ENCODE data around the gene WDR27. TPM values are rescaled to one million over a fixed set of nuclear protein-coding genes. Genes with fewer than 3 reads are reported as not detected.

Gene WDR27
- total and polyA plus RNA-seq, 7 donors: 1.2 to 46.0 (median 20.0) TPM

DNA sequence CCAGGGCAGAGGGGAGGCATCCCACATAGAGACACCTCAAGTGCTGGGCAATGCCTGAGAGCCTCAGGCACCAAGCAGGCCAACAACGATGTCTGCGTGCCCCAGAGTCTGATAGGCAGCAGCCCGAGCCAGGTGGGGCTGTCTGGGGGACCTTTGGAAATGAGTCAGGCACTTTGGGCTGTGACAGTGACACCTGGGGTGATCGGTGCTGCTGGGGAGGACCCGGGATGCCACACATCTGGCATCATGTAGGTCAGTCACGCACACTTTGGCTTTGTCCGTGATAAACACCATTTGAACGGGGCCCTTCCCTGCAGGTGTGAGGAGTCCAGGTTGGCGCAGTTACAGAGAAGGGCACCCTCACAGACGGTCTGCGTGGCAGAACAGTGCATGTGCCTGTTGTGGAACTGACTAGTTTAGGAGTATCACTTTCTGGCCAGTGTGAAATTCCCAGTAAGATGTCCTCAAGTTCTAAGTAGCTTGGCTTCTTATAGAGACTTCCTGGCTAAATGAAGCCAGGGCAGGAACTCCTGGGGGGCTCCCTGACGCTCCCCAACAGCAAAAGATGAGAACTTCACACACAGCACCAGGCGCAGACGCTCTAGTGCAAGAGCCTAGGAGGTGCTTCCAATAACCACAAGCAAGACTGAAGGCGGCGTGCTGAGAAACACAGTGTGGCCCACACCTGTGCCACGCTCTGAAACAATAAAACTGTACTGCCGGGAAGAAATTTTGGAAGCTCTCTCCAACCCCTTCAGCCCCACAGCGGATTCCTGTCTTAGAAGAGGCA is 134.7 kb downstream of the WDR27 start:
- WGBS, 2 donors: 90 to 95% methylated on average over 19 of the region's 19 CpGs
- no peaks in the 10 kb centered on the region for H3K4me1 ChIP-seq
- H3K27ac ChIP-seq: no peak overlapping the region
- intact Hi-C loops (cut with DNase I): no loop called here
- no peak overlapping the region for H3K4me3 ChIP-seq
- no peak for TF ChIP-seq POLR2A (IDR thresholded peaks at IDR 0.05)
- TF ChIP-seq POLR2AphosphoS5 (IDR thresholded peaks at IDR 0.05): no peak
- TF ChIP-seq EP300 (IDR thresholded peaks at IDR 0.05): no peak
- TF ChIP-seq, protein P1, sequence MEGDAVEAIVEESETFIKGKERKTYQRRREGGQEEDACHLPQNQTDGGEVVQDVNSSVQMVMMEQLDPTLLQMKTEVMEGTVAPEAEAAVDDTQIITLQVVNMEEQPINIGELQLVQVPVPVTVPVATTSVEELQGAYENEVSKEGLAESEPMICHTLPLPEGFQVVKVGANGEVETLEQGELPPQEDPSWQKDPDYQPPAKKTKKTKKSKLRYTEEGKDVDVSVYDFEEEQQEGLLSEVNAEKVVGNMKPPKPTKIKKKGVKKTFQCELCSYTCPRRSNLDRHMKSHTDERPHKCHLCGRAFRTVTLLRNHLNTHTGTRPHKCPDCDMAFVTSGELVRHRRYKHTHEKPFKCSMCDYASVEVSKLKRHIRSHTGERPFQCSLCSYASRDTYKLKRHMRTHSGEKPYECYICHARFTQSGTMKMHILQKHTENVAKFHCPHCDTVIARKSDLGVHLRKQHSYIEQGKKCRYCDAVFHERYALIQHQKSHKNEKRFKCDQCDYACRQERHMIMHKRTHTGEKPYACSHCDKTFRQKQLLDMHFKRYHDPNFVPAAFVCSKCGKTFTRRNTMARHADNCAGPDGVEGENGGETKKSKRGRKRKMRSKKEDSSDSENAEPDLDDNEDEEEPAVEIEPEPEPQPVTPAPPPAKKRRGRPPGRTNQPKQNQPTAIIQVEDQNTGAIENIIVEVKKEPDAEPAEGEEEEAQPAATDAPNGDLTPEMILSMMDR (IDR thresholded peaks at IDR 0.05): no peak
- no peaks in the 10 kb centered on the region for H3K9me3 ChIP-seq
- no peaks in the 10 kb centered on the region for H3K27me3 ChIP-seq
- no peaks in the 10 kb centered on the region for H3K36me3 ChIP-seq
- DNase-seq: no peak

DNA sequence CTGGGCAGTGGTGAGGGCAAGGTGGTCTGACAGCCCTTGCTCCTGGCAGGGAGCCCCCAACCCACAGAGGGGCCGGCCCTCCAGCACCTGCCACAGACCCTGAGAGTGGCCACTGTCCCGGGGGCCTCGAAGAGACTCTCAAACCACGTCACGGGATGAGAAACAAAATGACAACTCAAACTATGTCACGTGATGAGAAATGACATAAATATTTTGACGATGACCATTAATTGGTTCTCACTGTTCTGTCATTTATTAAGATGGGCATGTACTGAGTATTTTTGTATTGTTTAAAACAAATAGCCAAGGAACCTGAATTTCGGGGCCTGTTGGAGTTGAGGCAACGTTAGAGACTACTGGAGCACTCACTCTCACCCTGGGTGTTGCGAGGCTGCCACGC is 135.5 kb downstream of the WDR27 start:
- H3K27me3 ChIP-seq: no peaks in the 10 kb centered on the region
- no peak for DNase-seq
- no peaks in the 10 kb centered on the region for H3K36me3 ChIP-seq
- WGBS, 2 donors: 79 to 84% methylated on average over 11 of the region's 11 CpGs
- H3K27ac ChIP-seq: no peak overlapping the region
- TF ChIP-seq POLR2AphosphoS5 (IDR thresholded peaks at IDR 0.05): no peak
- TF ChIP-seq, protein P1 (IDR thresholded peaks at IDR 0.05): no peak
- no peak for TF ChIP-seq POLR2A (IDR thresholded peaks at IDR 0.05)
- intact Hi-C loops (cut with DNase I): no loop called here
- H3K4me1 ChIP-seq: no peaks in the 10 kb centered on the region
- no peak overlapping the region for H3K4me3 ChIP-seq
- H3K9me3 ChIP-seq: no peaks in the 10 kb centered on the region

- H3K9me3 ChIP-seq: no peaks in the 10 kb centered on the region
- TF ChIP-seq EP300 (IDR thresholded peaks at IDR 0.05): no peak
Measured at GRCh38 chr6:169564453-169565240, 137.2 kb downstream of the WDR27 start.

GRCh38 chr6:169561665-169562064 is 140.2 kb downstream of the WDR27 start:
- Histone ChIP-seq H3K4me3 (no peak overlapping the region), H3K27ac (no peak overlapping the region), H3K4me1 (peaks cover 0 to 22% (median 12%) of the 10 kb centered on the region in 4 donors), H3K27me3 (no peaks in the 10 kb centered on the region), H3K36me3 (no peaks in the 10 kb centered on the region), H3K9me3 (no peaks in the 10 kb centered on the region)
- 96 to 98% methylated on average over 1 of the region's 1 CpG for WGBS, 2 donors
- intact Hi-C loops (cut with DNase I): no loop called here
- TF ChIP-seq EP300 (IDR thresholded peaks at IDR 0.05) (no peak), POLR2AphosphoS5 (IDR thresholded peaks at IDR 0.05) (no peak), POLR2A (IDR thresholded peaks at IDR 0.05) (no peak)
- TF ChIP-seq, protein P1 (IDR thresholded peaks at IDR 0.05): no peak
- DNase-seq: no peak

More at GRCh38 chr6:169564453-169565240, 137.2 kb downstream of the WDR27 start:
- Histone ChIP-seq H3K36me3 (no peaks in the 10 kb centered on the region), H3K4me1 (no peaks in the 10 kb centered on the region), H3K4me3 (no peak overlapping the region), H3K27ac (no peak overlapping the region), H3K27me3 (no peaks in the 10 kb centered on the region)
- WGBS, 2 donors: 95% methylated on average over 33 of the region's 33 CpGs
- DNase-seq: no peak
- intact Hi-C loops (cut with DNase I): no loop called here

DNA sequence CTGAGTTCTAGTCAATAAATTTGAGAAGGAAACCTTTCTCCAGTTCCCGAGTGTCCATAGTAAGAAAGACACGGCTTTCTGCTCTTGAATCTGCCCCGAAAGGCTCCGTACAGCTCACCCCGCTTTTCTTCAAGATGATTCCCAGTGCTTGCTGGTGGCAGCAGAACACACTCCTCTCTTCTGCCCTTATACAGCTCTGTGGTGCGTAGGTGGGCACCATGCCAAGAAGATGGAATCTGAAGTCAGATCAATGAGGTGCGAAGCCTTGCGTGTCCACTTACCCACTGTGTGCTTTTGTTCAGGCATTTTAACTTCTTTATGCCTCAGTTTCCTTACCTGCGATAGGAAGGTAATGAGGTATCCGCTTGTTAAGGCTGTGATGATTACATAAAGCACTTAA is 142.2 kb downstream of the WDR27 start:
- Histone ChIP-seq H3K4me3 (no peak overlapping the region), H3K4me1 (peaks cover 0 to 22% (median 12%) of the 10 kb centered on the region in 4 donors), H3K9me3 (no peaks in the 10 kb centered on the region), H3K27ac (no peak overlapping the region), H3K36me3 (no peaks in the 10 kb centered on the region), H3K27me3 (no peaks in the 10 kb centered on the region)
- intact Hi-C loops (cut with DNase I): no loop called here
- TF ChIP-seq POLR2AphosphoS5 (IDR thresholded peaks at IDR 0.05): no peak
- TF ChIP-seq POLR2A (IDR thresholded peaks at IDR 0.05): no peak
- TF ChIP-seq EP300 (IDR thresholded peaks at IDR 0.05): no peak
- TF ChIP-seq, protein P1 (IDR thresholded peaks at IDR 0.05): no peak
- no peak for DNase-seq
- WGBS, 2 donors: 88 to 92% methylated on average over 10 of the region's 10 CpGs

Measured in sigmoid colon (tissue), 7 donors.